GM21786 (cell line): Measurements from ENCODE around the gene XXYLT1.
"Not testable (repeated sequence)": the region's sequence is repeated elsewhere in the genome, so short reads cannot be mapped to it uniquely, and the experiment has no call there.

Source experiments
- ATAC-seq: cut with Tn5 transposase; IDR thresholded peaks from one replicate; pipeline ENCODE4 v1.9.1; 2021; ENCODE audit not compliant: unreplicated experiment

The XXYLT1 gene

GRCh38 chr3:195117978-195118581, 152.9 kb downstream of the XXYLT1 start:
- no peak for ATAC-seq

DNA sequence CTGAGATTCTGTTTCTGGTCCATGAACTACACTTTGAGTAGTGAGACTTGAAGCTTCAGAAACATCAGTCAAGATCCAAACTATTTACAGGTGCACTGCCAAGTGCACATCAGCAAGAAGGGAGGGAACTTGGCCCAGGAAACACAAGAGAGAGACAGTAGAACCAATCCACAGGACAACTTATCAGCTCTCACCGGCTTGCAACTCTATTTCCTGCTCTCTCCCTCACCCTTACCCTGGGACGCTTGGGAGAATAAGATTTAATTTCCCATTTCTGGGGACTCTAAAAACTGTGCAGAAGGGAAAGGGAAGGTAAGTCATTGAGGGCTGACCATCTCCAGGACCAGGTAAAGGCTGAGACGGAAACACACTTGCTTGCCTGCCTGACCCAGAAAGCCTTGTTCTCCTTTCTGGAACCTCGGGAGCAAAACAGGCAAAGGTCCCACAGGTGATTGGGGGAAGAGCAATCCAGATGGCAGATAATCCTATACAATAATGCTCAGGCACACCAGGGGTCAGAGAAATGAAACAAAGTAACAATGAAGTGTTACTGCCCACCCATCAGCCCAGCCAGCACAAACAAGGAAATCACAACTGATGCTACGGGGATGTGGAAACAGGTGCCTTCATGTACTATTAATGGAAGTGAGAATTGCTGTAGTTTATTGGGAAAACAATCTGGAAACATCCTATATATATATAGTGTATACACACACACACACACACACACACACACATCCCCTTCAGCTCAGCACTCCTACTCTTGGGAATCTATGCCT, 154.4 kb downstream of the XXYLT1 start:
- ATAC-seq = no peak

- ATAC-seq = no peak
Observed at GRCh38 chr3:195115600-195116406, 155.2 kb downstream of the XXYLT1 start.

GRCh38 chr3:195114786-195115599, 156.0 kb downstream of the XXYLT1 start:
- ATAC-seq = no peak

DNA sequence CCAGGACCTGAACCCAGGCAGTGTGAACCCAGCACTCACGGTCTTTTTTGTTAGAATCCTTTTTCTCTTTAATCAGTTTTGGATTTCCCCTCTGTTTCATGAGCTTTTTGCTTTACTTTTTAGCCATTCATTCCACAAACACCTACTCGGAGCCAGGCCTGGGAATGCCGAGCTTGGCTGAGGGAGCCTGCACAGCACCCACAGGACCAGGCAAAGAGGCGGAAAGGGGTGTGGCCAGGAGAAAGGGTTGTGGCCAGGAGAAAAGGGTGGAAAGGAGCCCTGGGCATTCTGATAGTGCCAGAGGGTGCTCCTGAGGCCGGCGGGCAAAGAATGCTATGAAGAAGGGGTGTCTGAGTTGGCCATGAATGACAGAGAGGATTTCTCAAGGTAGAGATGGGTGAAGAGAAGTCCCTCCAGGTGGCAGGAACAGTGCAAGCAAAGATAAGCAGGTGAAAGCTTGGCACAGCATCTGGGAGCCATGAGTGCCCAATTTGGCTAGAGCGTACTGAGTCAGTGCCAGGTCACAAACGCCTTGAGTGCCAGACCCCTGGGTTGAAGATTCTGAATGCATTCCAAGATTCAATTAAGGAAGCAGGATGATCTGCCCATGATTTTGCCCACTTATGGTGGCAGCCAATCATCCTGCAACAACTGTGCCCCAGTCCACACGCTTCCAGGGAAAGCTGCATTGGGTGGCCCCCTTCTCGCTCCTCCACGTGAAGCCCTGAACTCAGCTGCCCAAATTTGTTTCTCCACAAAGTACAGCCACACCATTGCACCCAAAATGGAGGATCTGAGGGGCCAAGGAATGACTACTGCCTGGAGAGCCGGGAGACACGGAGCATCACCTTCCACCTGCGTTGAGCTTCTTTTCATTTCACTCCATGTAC, 157.2 kb downstream of the XXYLT1 start:
- no peak for ATAC-seq

DNA sequence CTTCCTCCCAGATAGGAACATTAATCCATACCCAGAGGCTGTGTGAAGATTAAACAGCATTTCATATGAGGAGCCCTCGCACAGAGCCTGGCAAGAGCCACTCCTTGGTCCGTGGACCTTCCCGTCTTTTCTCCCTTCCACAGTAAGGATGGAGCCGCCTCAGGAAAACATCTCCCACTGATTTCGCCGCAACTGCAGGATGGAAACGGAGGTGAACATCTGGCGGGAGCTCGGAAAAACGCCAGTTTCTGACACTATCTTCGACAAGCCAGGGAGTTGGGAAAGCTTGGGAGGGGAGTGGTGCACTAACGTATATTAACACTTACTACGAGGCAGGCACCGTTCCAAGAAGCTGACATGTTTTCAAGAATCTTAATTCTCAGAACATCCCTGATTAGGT, 157.9 kb downstream of the XXYLT1 start:
- no peak for ATAC-seq

GRCh38 chr3:195112361-195112791, 158.6 kb downstream of the XXYLT1 start:
- no peak for ATAC-seq

DNA sequence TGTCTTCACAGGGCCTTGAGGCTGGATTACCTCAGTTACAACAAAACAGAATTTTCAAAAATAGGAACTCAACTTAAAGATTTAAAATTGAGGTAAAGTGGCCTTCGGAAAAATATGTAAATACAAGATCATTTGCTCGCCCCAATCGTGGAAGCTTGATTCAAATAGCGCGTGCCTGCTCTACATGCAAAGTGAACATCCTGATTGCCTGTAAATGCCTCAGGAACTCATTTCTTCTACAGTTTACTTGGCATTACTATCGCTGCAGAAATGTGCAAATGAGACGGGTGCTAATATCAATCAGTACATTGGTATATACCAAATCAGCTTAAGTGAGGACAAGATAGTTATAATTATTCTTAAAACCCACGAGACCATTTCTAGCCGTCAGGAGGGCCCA, 159.2 kb downstream of the XXYLT1 start:
- no peak for ATAC-seq

GRCh38 chr3:195111319-195111705, 159.6 kb downstream of the XXYLT1 start:
- no peak for ATAC-seq

- no peak for ATAC-seq
Observed at GRCh38 chr3:195110647-195111318, 160.2 kb downstream of the XXYLT1 start.

DNA sequence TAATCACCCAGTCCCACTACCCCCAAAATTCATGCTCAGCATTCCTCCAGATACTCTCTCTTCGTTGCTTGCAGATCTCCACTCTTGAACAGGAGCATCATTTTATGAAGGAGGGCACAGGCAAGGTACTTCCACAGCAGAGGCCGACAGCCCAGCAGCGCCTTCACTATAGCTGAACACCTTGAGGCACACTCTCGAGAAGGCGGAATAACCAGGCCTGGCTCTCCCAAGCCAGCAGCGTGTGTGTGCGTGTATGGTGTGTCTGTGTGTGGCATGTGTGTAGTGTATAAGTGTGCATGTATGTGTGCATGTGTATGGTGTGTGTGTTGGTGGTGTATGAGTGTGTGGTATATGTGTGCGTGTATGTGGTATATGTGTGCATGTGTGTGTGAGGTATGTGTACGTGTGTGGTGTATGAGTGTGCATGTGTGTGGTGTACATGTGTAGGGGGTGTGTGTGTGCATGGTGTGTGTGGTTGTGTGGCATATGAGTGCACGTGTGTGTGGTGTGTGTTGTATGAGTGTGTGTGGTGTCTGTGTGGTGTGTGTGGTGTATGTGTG, 161.8 kb downstream of the XXYLT1 start:
- ATAC-seq = no peak

GRCh38 chr3:195107593-195107992, 163.4 kb downstream of the XXYLT1 start:
- ATAC-seq = no peak

DNA sequence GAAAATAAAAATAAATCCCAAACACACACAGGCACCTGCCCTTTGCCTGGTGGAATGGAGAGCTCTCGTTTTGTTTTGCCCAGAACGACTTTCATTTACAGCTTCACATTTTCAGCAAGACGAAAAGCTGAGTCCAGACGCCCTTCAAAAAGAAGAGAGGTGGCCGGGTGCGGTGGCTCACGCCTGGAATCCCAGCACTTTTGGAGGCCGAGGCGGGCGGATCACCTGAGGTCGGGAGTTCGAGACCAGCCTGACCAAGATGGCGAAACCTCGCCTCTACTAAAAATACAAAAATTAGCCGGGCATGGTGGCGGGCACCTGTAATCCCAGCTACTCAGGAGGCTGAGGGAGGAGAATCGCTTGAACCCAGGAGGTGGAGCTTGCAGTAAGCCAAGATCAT, 163.9 kb downstream of the XXYLT1 start:
- ATAC-seq = not testable (repeated sequence)

DNA sequence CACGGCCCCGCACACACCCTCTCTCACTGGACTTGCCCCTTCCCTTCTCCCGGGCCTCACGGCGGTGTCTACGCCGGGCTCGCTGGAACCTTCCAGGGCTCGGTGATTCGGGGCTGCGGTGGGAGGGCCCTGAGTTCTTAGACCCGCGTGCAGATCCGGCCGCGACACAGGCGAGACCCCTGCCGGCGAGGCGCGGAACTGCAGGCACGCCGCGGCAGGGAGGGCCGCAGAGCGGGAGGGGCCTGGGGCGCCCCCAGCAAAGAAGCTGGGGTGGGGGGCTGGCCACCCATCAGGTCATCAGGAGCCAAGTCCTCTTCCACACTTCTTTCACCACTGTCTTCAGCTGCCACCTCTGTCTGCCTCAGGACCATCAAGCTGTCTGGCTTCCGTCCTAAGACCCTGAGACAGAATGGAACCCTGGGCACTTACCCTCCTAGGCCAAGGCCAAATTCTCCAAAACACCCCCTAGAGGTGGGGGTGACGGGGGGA, 164.5 kb downstream of the XXYLT1 start:
- peak; percentile 74 for ATAC-seq

DNA sequence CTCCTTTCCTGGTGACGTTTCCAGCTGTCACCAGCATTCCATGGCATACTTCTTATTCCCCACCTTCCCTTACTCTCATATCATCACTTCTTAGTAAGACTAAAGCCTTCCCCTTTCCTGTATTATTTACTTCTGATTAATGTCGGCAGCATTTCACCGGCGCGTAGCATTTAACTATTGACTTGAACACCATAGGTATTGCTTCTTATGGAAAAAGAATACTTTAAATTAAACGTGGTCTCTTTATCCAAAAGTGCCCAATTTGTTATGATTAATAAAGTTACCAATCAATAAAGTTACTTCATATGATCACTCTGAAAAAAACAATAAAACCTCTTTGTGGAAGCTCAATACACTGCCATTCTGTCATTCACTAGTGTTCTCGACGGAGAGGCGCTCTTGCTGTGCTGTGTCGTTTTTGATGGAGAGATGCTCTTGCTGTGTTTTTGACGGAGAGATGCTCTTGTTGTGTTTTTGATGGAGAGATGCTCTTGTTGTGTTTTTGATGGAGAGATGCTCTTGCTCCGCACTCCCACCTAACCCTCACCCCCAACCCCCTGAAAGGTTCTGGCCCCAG, 165.0 kb downstream of the XXYLT1 start:
- ATAC-seq = no peak

DNA sequence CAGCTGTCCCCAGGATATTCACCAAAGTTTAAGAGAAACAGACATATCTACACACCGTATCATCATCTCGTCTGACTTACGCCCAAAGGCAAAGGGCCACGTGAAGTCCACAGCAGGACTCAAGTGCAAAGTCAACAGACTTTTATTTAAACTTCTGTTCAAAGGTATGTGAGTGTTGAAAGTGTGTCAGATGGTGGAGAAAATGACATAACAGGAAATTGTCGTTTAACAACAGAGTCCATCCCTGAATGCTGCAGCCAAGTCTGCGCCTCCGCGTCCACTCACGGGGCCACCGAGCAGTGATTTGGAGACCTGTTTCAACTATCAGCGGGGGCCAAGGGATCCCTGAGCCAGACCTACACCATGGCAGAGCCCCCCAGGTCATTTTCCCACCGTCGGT, 165.6 kb downstream of the XXYLT1 start:
- ATAC-seq = no peak

DNA sequence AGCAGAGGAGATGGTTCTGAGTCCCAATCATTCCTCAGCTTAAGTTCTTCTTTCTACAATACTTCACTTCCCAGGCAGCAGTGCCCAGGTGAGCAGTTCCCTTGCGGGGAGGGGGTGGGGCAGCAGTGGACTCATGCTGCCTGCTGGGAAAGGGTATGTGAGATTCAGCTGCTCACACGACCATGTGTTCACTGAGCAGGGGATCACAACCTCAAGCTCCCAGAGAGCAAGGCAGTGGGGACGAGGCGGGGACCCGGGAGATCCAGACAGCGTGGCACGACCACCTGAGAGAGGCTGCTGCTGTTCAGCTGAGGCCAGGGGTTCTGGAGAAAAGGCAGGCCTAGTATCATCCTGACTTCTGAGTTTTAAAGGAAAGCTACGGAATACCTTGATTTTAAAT, 166.6 kb downstream of the XXYLT1 start:
- no peak for ATAC-seq

- no peak for ATAC-seq
Observed at GRCh38 chr3:195103623-195104022, 167.3 kb downstream of the XXYLT1 start.
